ENCODE data around the gene FRS2. TPM values are rescaled to one million over a fixed set of nuclear protein-coding genes. Genes with fewer than 3 reads are reported as not detected.

FRS2 gene
- total RNA-seq, 1 donor from 2014 or later, result 37.7 TPM

DNA sequence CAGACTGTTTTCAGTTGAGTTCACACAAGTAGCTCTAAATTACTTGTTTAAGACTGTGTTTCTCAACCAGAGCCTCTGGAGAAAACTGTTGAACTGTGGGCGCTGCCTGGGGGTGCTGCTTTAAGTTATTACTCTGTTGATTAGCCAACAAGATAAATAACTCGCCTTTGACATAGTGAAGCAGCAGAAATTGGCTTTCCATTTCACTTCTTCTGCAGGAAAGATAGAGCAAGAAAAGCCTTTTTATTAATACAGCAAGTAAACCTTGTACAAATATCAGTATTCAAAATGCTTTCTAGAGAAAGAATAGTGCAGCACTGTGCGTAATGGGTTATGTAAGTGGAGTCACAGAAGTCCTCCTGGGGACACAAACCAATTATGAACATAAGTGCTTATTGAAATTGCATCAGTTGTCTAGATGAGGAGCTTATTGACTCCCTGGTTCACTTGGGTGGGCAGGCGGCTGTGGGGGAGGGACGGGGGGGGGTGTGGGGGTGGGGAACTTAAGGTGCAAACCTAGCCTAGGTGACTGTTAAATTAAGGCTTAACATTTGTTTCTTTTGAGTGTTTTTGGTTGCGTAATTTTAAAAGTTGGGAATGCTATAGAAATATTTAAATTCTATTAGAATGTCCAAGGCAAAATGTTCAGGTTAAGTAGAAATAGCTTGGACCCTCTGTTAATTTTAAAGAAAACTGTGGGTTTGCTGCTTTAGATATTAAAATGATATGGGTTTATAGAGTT is 6.3 kb downstream of the FRS2 start:
- H3K4me1 ChIP-seq, result peaks cover 4 to 15% of the 10 kb centered on the region in 2 donors
- H3K9me3 ChIP-seq, result no peaks in the 10 kb centered on the region
- no peak for DNase-seq (ENCODE audit: low spot score in 2 of 2)
- intact Hi-C loops (cut with DNase I), result loop anchor here (5.0 kb wide), 1 partner anchor 36 kb away; no protein-coding TSS in a partner anchor
- TF ChIP-seq, protein P1, sequence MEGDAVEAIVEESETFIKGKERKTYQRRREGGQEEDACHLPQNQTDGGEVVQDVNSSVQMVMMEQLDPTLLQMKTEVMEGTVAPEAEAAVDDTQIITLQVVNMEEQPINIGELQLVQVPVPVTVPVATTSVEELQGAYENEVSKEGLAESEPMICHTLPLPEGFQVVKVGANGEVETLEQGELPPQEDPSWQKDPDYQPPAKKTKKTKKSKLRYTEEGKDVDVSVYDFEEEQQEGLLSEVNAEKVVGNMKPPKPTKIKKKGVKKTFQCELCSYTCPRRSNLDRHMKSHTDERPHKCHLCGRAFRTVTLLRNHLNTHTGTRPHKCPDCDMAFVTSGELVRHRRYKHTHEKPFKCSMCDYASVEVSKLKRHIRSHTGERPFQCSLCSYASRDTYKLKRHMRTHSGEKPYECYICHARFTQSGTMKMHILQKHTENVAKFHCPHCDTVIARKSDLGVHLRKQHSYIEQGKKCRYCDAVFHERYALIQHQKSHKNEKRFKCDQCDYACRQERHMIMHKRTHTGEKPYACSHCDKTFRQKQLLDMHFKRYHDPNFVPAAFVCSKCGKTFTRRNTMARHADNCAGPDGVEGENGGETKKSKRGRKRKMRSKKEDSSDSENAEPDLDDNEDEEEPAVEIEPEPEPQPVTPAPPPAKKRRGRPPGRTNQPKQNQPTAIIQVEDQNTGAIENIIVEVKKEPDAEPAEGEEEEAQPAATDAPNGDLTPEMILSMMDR (IDR thresholded peaks at IDR 0.05), result no peak
- H3K36me3 ChIP-seq, result no peaks in the 10 kb centered on the region
- no peaks in the 10 kb centered on the region for H3K27me3 ChIP-seq
- peak overlapping the region; percentile 39 to 41 for H3K4me3 ChIP-seq
- peak overlapping the region; percentile 50 to 71 for H3K27ac ChIP-seq

DNA sequence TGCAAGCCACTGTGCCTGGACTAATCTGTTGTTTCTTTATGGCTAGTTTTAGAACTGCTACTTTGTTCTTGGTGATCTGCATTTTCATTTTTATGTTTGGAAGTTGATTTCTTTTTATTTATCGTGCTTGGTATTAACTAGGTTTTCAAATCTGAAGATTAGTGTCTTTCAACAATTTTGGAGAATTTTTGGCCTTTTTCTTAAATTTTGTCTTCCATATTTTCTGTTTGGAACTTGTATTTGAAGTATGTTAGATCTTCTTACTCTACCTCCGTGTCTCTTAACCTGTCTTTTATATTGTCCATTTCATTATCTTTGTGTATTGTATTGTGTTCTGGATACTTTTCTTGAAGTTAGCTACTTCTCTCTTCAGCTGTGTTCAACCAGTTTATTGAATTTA is 9.5 kb downstream of the FRS2 start:
- TF ChIP-seq, protein P1 (IDR thresholded peaks at IDR 0.05), result no peak
- Histone ChIP-seq H3K9me3 (no peaks in the 10 kb centered on the region), H3K27ac (no peak overlapping the region), H3K27me3 (no peaks in the 10 kb centered on the region), H3K4me1 (peaks cover 0 to 8% of the 10 kb centered on the region in 2 donors), H3K4me3 (no peak overlapping the region), H3K36me3 (no peaks in the 10 kb centered on the region)
- no peak for DNase-seq (ENCODE audit: low spot score in 2 of 2)
- intact Hi-C loops (cut with DNase I), result loop anchor here (5.0 kb wide), 1 partner anchor 33 kb away; no protein-coding TSS in a partner anchor

DNA sequence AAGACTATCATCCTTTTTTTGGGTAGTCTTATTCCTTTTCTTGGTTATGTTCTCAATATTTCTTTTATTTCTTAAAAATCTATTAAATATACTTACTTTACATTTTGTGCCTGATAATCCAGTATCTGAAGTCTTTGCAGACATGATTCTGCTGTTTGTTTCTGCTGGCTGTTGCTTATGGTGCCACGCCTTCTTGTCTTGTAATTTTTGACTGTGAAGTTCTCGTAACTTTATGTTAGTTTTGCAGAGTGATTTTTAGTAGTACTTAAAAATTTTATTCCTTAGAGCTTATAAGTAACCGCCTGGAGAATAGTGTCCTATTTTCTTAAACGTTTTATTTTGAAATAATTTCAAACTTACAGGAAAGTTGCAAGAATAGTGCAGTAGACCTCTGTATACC is 10.5 kb downstream of the FRS2 start:
- no peak for DNase-seq (ENCODE audit: low spot score in 2 of 2)
- no peak overlapping the region for H3K27ac ChIP-seq
- no peaks in the 10 kb centered on the region for H3K9me3 ChIP-seq
- H3K27me3 ChIP-seq, result no peaks in the 10 kb centered on the region
- intact Hi-C loops (cut with DNase I), result no loop called here
- no peak overlapping the region for H3K4me3 ChIP-seq
- peaks cover 0 to 6% of the 10 kb centered on the region in 2 donors for H3K4me1 ChIP-seq
- no peaks in the 10 kb centered on the region for H3K36me3 ChIP-seq
- TF ChIP-seq, protein P1 (IDR thresholded peaks at IDR 0.05), result no peak

DNA sequence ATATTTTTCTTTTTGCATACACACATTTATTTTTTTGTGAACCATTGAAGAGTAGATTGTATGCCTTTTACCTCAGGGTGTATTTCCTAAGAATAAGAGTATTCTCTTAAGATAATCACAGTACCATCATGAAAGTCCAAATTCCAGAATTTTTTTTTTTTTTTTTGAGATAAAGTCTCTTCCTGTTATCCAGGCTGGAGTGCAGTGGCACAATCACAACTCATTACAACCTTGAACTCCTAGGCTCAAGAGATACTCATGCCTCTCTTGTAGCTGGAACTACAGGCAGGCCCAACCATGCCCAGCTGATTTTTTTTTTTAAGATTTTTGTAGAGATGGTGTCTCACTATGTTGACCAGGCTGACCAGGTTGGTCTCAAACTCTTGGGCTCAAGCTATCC is 10.9 kb downstream of the FRS2 start:
- H3K4me3 ChIP-seq, result no peak overlapping the region
- DNase-seq (ENCODE audit: low spot score in 2 of 2), result no peak
- no peak overlapping the region for H3K27ac ChIP-seq
- no peaks in the 10 kb centered on the region for H3K9me3 ChIP-seq
- intact Hi-C loops (cut with DNase I), result no loop called here
- H3K4me1 ChIP-seq, result peaks cover 0 to 6% of the 10 kb centered on the region in 2 donors
- TF ChIP-seq, protein P1 (IDR thresholded peaks at IDR 0.05), result no peak
- H3K27me3 ChIP-seq, result no peaks in the 10 kb centered on the region
- H3K36me3 ChIP-seq, result no peaks in the 10 kb centered on the region

DNA sequence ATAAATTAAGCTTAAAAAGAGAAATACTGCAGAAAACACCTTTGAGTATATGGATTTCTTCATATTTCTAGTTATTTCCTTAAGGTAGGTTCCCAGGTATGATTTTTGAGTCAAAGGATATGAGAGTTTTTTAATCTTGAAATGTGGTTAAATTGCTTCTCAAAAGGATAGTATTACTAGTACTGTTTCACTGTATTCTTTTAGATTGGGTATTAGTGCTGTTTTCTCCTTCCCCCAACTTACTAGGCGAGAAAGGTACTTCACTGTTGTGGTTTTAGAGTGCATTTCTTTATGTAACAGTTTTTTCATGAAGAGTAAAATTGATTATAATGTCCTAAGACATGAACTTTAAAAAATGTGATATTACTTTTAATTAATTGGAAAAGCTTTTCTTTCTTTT is 13.5 kb downstream of the FRS2 start:
- no peaks in the 10 kb centered on the region for H3K27me3 ChIP-seq
- no peak overlapping the region for H3K27ac ChIP-seq
- peaks cover 0 to 4% of the 10 kb centered on the region in 2 donors for H3K9me3 ChIP-seq
- TF ChIP-seq, protein P1 (IDR thresholded peaks at IDR 0.05), result no peak
- peaks cover 0 to 6% of the 10 kb centered on the region in 2 donors for H3K4me1 ChIP-seq
- no peak overlapping the region for H3K4me3 ChIP-seq
- intact Hi-C loops (cut with DNase I), result no loop called here
- H3K36me3 ChIP-seq, result no peaks in the 10 kb centered on the region
- no peak for DNase-seq (ENCODE audit: low spot score in 2 of 2)

All from ascending aorta (tissue), 2 donors.